GM12878 (cell line): Measurements from ENCODE around the gene IL17F. TPM values are rescaled to one million over a fixed set of nuclear protein-coding genes. Genes with fewer than 3 reads are reported as not detected.
A peak's percentile ranks its signal among the peaks of the same experiment; 100 is the strongest.

ENCODE experiments used
- ATAC-seq: fragments of 200-7000 bp; cut with Tn5 transposase; 3 replicates; pipeline ENCODE4 v1.9.1; 2020; ENCODE audit warnings: mild to moderate bottlenecking, moderate library complexity
- BruUV-seq: library from RNA; stranded (reverse); fragments of 400-500 nt; replicated peaks from 2 replicates; lab custom pipeline; 2021; lab: Mats Ljungman, UMichigan
- CTCF ChIA-PET: fragments of 300-600 bp; sonication (Branson Sonifier 250); formaldehyde crosslinking; extraction: SDS; loops from one replicate; lab custom pipeline; 2021; ENCODE audit warnings: inconsistent platforms; lab: Yijun Ruan, JAX
- POLR2A ChIA-PET: fragments of 350-600 bp; formaldehyde crosslinking; extraction: SDS; loops from one replicate; lab custom pipeline; 2021; ENCODE audit warnings: inconsistent platforms; lab: Charles Lee
- RAD21 ChIA-PET: fragments of 300-600 bp; sonication (Branson Sonifier 250); formaldehyde crosslinking; loops from one replicate; lab custom pipeline; 2023; ENCODE audit warnings: antibody characterized with exemption; ENCODE audit not compliant: unreplicated experiment; lab: Charles Lee
- SMC1A ChIA-PET: fragments of 300-600 bp; sonication (Branson Sonifier 250); formaldehyde crosslinking; loops from one replicate; lab custom pipeline; 2023; ENCODE audit not compliant: unreplicated experiment, uncharacterized antibody; lab: Charles Lee
- DNase-seq: peaks from one replicate; pipeline ENCODE4 v3.0.0-alpha.2; 2011; ENCODE audit warnings: low read depth, low spot score
- FAIRE-seq: peaks from 3 replicates; lab custom pipeline; 2011; peaks lifted over from hg19 to GRCh38; lab: Jason Lieb, UNC
- H2AFZ ChIP-seq: 2 replicates; pipeline ENCODE4 v1.6.0; 2011; ENCODE audit warnings: low read depth, low read length, control low read depth; ENCODE audit not compliant: control insufficient read depth
- H3K27ac ChIP-seq: 2 replicates; pipeline ENCODE4 v1.5.1; 2011; ENCODE audit warnings: control low read depth; ENCODE audit not compliant: control insufficient read depth, insufficient read depth
- H3K27me3 ChIP-seq, 2 experiments: replicated peaks in 1 of 2; 2 replicates each; pipeline versions ENCODE4 v1.6.0 to v1.6.1; 2011; ENCODE audit warnings: low read length in 1 of 2; ENCODE audit not compliant: control insufficient read depth in 2 of 2, insufficient read depth in 2 of 2
- H3K36me3 ChIP-seq, 2 experiments: 2 replicates each; pipeline ENCODE4 v1.5.1; 2011; ENCODE audit warnings: low read length in 1 of 2; ENCODE audit not compliant: control insufficient read depth in 2 of 2, insufficient read depth in 2 of 2
- H3K4me1 ChIP-seq: 2 replicates; pipeline ENCODE4 v1.6.1; 2011; ENCODE audit warnings: mild to moderate bottlenecking, low read length, moderate library complexity, mixed read lengths; ENCODE audit not compliant: control insufficient read depth, insufficient read depth
- H3K4me2 ChIP-seq: 2 replicates; pipeline ENCODE4 v1.6.0; 2011; ENCODE audit warnings: control low read depth; ENCODE audit not compliant: control insufficient read depth, insufficient read depth
- H3K4me3 ChIP-seq: fragments of 200-600 bp; sonication (generic); 2 replicates; pipeline ENCODE4 v1.5.1; 2016
- H3K79me2 ChIP-seq: 2 replicates; pipeline ENCODE4 v1.6.0; 2011; ENCODE audit warnings: low read length; ENCODE audit not compliant: control insufficient read depth, insufficient read depth
- H3K9ac ChIP-seq: 2 replicates; pipeline ENCODE4 v1.8.0; 2011; ENCODE audit warnings: low read length, control low read depth, mixed read lengths; ENCODE audit not compliant: control insufficient read depth, insufficient read depth
- H3K9me3 ChIP-seq: replicated peaks from 3 replicates; pipeline ENCODE4 v1.5.1; 2011; ENCODE audit warnings: mild to moderate bottlenecking, low read length; ENCODE audit not compliant: control insufficient read depth, insufficient read depth
- H4K20me1 ChIP-seq: 2 replicates; pipeline ENCODE4 v1.6.0; 2011; ENCODE audit not compliant: control insufficient read depth, insufficient read depth
- BCL11A ChIP-seq: IDR thresholded peaks from 2 replicates; pipeline ENCODE4 v1.6.1; 2011; ENCODE audit warnings: low read depth, low read length
- BCLAF1 ChIP-seq: fragments of 450-650 bp; IDR thresholded peaks from 2 replicates; pipeline ENCODE4 v1.6.1; 2017; ENCODE audit warnings: antibody characterized with exemption, mild to moderate bottlenecking, moderate library complexity
- CBX3 ChIP-seq: fragments of 200-600 bp; sonication (generic); IDR thresholded peaks from 2 replicates; pipeline ENCODE4 v1.6.1; 2016; ENCODE audit warnings: low read depth, borderline replicate concordance
- IRF3 ChIP-seq: fragments of 450-650 bp; IDR thresholded peaks from 2 replicates; pipeline ENCODE4 v1.6.1; 2014; ENCODE audit warnings: mild to moderate bottlenecking
- NR2F1 ChIP-seq: fragments of 450-650 bp; conservative IDR thresholded peaks from 2 replicates; pipeline ENCODE4 v1.6.1; 2017; ENCODE audit warnings: mild to moderate bottlenecking
- POLR2AphosphoS5 ChIP-seq: IDR thresholded peaks from 2 replicates; pipeline ENCODE4 v1.6.1; 2011; ENCODE audit warnings: mild to moderate bottlenecking, low read length, inconsistent platforms
- PRDM15 ChIP-seq: fragments of 450-650 bp; formaldehyde crosslinking; IDR thresholded peaks from 2 replicates; pipeline ENCODE4 v1.4.0; 2020; ENCODE audit warnings: mild to moderate bottlenecking, moderate library complexity
- WGBS: methylation state at CpG from one replicate; pipeline ENCODE4 v1.1.6; 2016; ENCODE audit warnings: low lambda C conversion rate; ENCODE audit not compliant: insufficient replicate concordance, insufficient coverage; ENCODE audit errors: missing lambda C conversion rate; 5-methylcytosine and 5-hydroxymethylcytosine counted together
- in situ Hi-C: fragments of 300-500 bp; cut with MboI; formaldehyde crosslinking; loops from 9 replicates; pipeline ENCODE4 v1.14.3; 2018; ENCODE audit warnings: mixed read lengths
- intact Hi-C: fragments of 100-400 bp; cut with micrococcal nuclease; formaldehyde crosslinking; loops from one replicate; pipeline ENCODE4 v1.14.2; 2022; ENCODE audit not compliant: unreplicated experiment
- polyA plus RNA-seq, 11 experiments: library from polyadenylated mRNA; depleted of rRNA in 4 of 11; unstranded in 6 of 11; stranded (reverse) in 5 of 11; fragments of >200 nt; fragmentation: Nextera tagmentation in 4 of 11; fragmentation: Illumina TruSeq in 1 of 11; extraction: Ambion mirVana in 4 of 11; extraction: Trizol in 1 of 11; gene quantifications; 1 replicate in 1 of 11; 2 replicates in 10 of 11; pipeline versions ENCODE4 v1.2.1 to v1.2.3, GENCODE V29; 2011 to 2016; ENCODE audit warnings: inconsistent platforms in 2 of 11, missing spikeins in 2 of 11, low read depth in 1 of 11
- total RNA-seq, 4 experiments: library from RNA; depleted of rRNA in 3 of 4; stranded (reverse); fragments of >200 nt in 3 of 4; fragmentation: Illumina TruSeq in 1 of 4; extraction: Trizol in 1 of 4; gene quantifications; 2 replicates each; pipeline versions ENCODE4 v1.2.1 to v1.2.3, GENCODE V29; 2013 to 2021

Gene IL17F
- total and polyA plus RNA-seq, 10 of the 15 experiments (the other 5 are each of a cell fraction or from before 2014, with no cell fraction given): 0.20 TPM; not detected in 9

- WGBS: 6% methylated on average over 1 of the region's 1 CpG
- DNase-seq (no peak), FAIRE-seq (no peak), ATAC-seq (no peak)
- BruUV-seq: no TSS peak
- Histone ChIP-seq H3K4me1 (peaks cover 24% of the 10 kb centered on the region), H3K4me2 (peak overlapping the region; percentile 82; the same call in 1 of the 2 replicates), H3K79me2 (no peaks in the 10 kb centered on the region), H3K9me3 (no peaks in the 10 kb centered on the region; the same call in 1 of the 3 replicates), H3K27ac (peak overlapping the region; percentile 14; the same call in 1 of the 2 replicates), H3K4me3 (no peak overlapping the region), H3K9ac (no peak overlapping the region), H4K20me1 (no peaks in the 10 kb centered on the region), H3K27me3 (peaks cover 0 to 2% of the 10 kb centered on the region in 2 experiments; a peak in 2 of 4 replicates), H2AFZ (no peak overlapping the region), H3K36me3 (no peaks in the 10 kb centered on the region)
- ChIA-PET SMC1A (interaction anchor here (1.1 to 1.3 kb wide), 3 partner anchors 23 to 475 kb away, joined by 3 to 4 read pairs (median 3); no protein-coding TSS in a partner anchor), POLR2A (no interaction called here), CTCF (interaction anchor here (0.6 to 2.3 kb wide), 2 partner anchors 14 to 42 kb away, joined by 3 to 6 read pairs; no protein-coding TSS in a partner anchor), RAD21 (no interaction called here)
- TF ChIP-seq PRDM15 (no peak), NR2F1 (no peak), BCLAF1 (no peak), IRF3 (no peak), BCL11A (no peak), POLR2AphosphoS5 (no peak), CBX3 (no peak)
- intact Hi-C loops (no loop called here), in situ Hi-C loops (no loop called here)
Observed at GRCh38 chr6:52187098-52187497, 57.2 kb downstream of the IL17F start.

Other genes starting within 250 kb of the IL17F start
- under 0.01 TPM in 2 replicates for gene PKHD1, start 156.9 kb downstream of the IL17F start, total RNA-seq (2014; rRNA removed)
- under 0.01 and 0.05 TPM in 2 replicates for gene PKHD1, start 156.9 kb downstream of the IL17F start, total RNA-seq (2014; rRNA removed; fragmentation: Illumina TruSeq; extraction: Trizol)
- gene PKHD1, start 156.9 kb downstream of the IL17F start, total RNA-seq (2021): 0.03 and 0.05 TPM in 2 replicates
- gene PKHD1, start 156.9 kb downstream of the IL17F start, polyA plus RNA-seq (2011; rRNA removed): 0.90 and 1.0 TPM in 2 replicates
- 0.03 TPM in 2 replicates for gene PKHD1, start 156.9 kb downstream of the IL17F start, polyA plus RNA-seq (2014; fragmentation: Illumina TruSeq; extraction: Trizol)
- gene PKHD1, start 156.9 kb downstream of the IL17F start, polyA plus RNA-seq (2014; fragmentation: Nextera tagmentation; extraction: Ambion mirVana): under 1 TPM; 0.02 TPM
- gene PKHD1, start 156.9 kb downstream of the IL17F start, polyA plus RNA-seq (2014; rRNA removed): 0.01 TPM in 2 replicates
- gene PKHD1, start 156.9 kb downstream of the IL17F start, polyA plus RNA-seq (2016; fragmentation: Nextera tagmentation; extraction: Ambion mirVana): under 1 TPM in 1 of 2 experiments, not detected in 1; 0.03 TPM
- not detected in 2 replicates for gene IL17A, start 58.1 kb downstream of the IL17F start, total RNA-seq (2014; rRNA removed)
- not detected in 2 replicates for gene IL17A, start 58.1 kb downstream of the IL17F start, total RNA-seq (2014; rRNA removed; fragmentation: Illumina TruSeq; extraction: Trizol)
- not detected in 2 replicates for gene IL17A, start 58.1 kb downstream of the IL17F start, total RNA-seq (2021)
- not detected in 2 replicates for gene IL17A, start 58.1 kb downstream of the IL17F start, polyA plus RNA-seq (2011; rRNA removed)
- not detected in 2 replicates for gene IL17A, start 58.1 kb downstream of the IL17F start, polyA plus RNA-seq (2014; fragmentation: Illumina TruSeq; extraction: Trizol)
- not detected for gene IL17A, start 58.1 kb downstream of the IL17F start, polyA plus RNA-seq (2014; fragmentation: Nextera tagmentation; extraction: Ambion mirVana)
- gene IL17A, start 58.1 kb downstream of the IL17F start, polyA plus RNA-seq (2014; rRNA removed): not detected in 2 replicates
- not detected for gene IL17A, start 58.1 kb downstream of the IL17F start, polyA plus RNA-seq (2016; fragmentation: Nextera tagmentation; extraction: Ambion mirVana)
- gene MCM3, start 40.2 kb upstream of the IL17F start, total RNA-seq (2014; rRNA removed): 209 and 224 TPM in 2 replicates
- gene MCM3, start 40.2 kb upstream of the IL17F start, total RNA-seq (2014; rRNA removed; fragmentation: Illumina TruSeq; extraction: Trizol): 214 and 231 TPM in 2 replicates
- gene MCM3, start 40.2 kb upstream of the IL17F start, total RNA-seq (2021): 185 and 191 TPM in 2 replicates
- 208 and 265 TPM in 2 replicates for gene MCM3, start 40.2 kb upstream of the IL17F start, polyA plus RNA-seq (2011; rRNA removed)
- gene MCM3, start 40.2 kb upstream of the IL17F start, polyA plus RNA-seq (2014; fragmentation: Illumina TruSeq; extraction: Trizol): 232 TPM in 2 replicates
- 10 to 100 TPM; 74.1 to 96.3 TPM for gene MCM3, start 40.2 kb upstream of the IL17F start, polyA plus RNA-seq (2014; fragmentation: Nextera tagmentation; extraction: Ambion mirVana)
- 195 and 202 TPM in 2 replicates for gene MCM3, start 40.2 kb upstream of the IL17F start, polyA plus RNA-seq (2014; rRNA removed)
- gene MCM3, start 40.2 kb upstream of the IL17F start, polyA plus RNA-seq (2016; fragmentation: Nextera tagmentation; extraction: Ambion mirVana): 100 to 1,000 TPM; 220 to 227 TPM
- 13.5 and 16.2 TPM in 2 replicates for gene PAQR8, start 117.7 kb upstream of the IL17F start, total RNA-seq (2014; rRNA removed)
- 11.8 and 12.9 TPM in 2 replicates for gene PAQR8, start 117.7 kb upstream of the IL17F start, total RNA-seq (2014; rRNA removed; fragmentation: Illumina TruSeq; extraction: Trizol)
- 20.0 and 22.8 TPM in 2 replicates for gene PAQR8, start 117.7 kb upstream of the IL17F start, total RNA-seq (2021)
- 21.7 and 22.4 TPM in 2 replicates for gene PAQR8, start 117.7 kb upstream of the IL17F start, polyA plus RNA-seq (2011; rRNA removed)
- 14.5 and 16.2 TPM in 2 replicates for gene PAQR8, start 117.7 kb upstream of the IL17F start, polyA plus RNA-seq (2014; fragmentation: Illumina TruSeq; extraction: Trizol)
- 1 to 10 TPM; 3.9 to 4.7 TPM for gene PAQR8, start 117.7 kb upstream of the IL17F start, polyA plus RNA-seq (2014; fragmentation: Nextera tagmentation; extraction: Ambion mirVana)
- gene PAQR8, start 117.7 kb upstream of the IL17F start, polyA plus RNA-seq (2014; rRNA removed): 11.6 and 14.6 TPM in 2 replicates
- gene PAQR8, start 117.7 kb upstream of the IL17F start, polyA plus RNA-seq (2016; fragmentation: Nextera tagmentation; extraction: Ambion mirVana): 10 to 100 TPM; 19.6 to 20.2 TPM
- gene EFHC1, start 175.8 kb upstream of the IL17F start, total RNA-seq (2014; rRNA removed): 5.9 and 6.7 TPM in 2 replicates
- 7.7 TPM in 2 replicates for gene EFHC1, start 175.8 kb upstream of the IL17F start, total RNA-seq (2014; rRNA removed; fragmentation: Illumina TruSeq; extraction: Trizol)
- 5.2 and 5.5 TPM in 2 replicates for gene EFHC1, start 175.8 kb upstream of the IL17F start, total RNA-seq (2021)
- 14.5 and 16.8 TPM in 2 replicates for gene EFHC1, start 175.8 kb upstream of the IL17F start, polyA plus RNA-seq (2011; rRNA removed)
- 8.5 and 8.6 TPM in 2 replicates for gene EFHC1, start 175.8 kb upstream of the IL17F start, polyA plus RNA-seq (2014; fragmentation: Illumina TruSeq; extraction: Trizol)
- 1 to 10 TPM; 9.0 to 9.1 TPM for gene EFHC1, start 175.8 kb upstream of the IL17F start, polyA plus RNA-seq (2014; fragmentation: Nextera tagmentation; extraction: Ambion mirVana)
- gene EFHC1, start 175.8 kb upstream of the IL17F start, polyA plus RNA-seq (2014; rRNA removed): 7.1 and 8.7 TPM in 2 replicates
- 10 to 100 TPM; 11.8 to 13.5 TPM for gene EFHC1, start 175.8 kb upstream of the IL17F start, polyA plus RNA-seq (2016; fragmentation: Nextera tagmentation; extraction: Ambion mirVana)